K562 (cell line): ENCODE results near the gene VWA7. TPM values are rescaled to one million over a fixed set of nuclear protein-coding genes. Genes with fewer than 3 reads are reported as not detected.

Source experiments
- CBX1 ChIP-seq: sonication (generic); IDR thresholded peaks from 2 replicates; pipeline ENCODE4 v1.6.1; 2016; ENCODE audit warnings: antibody characterized with exemption, low read depth, mild to moderate bottlenecking
- CHD4 ChIP-seq: fragments of 200-600 bp; sonication (generic); IDR thresholded peaks from 3 replicates; pipeline ENCODE4 v1.6.1; 2012; ENCODE audit warnings: low read depth, mild to moderate bottlenecking, mixed read lengths, low read length, inconsistent platforms; ENCODE audit not compliant: insufficient read depth, insufficient replicate concordance, poor library complexity, severe bottlenecking
- CREM ChIP-seq: IDR thresholded peaks from 2 replicates; pipeline ENCODE4 v1.6.1; 2014; ENCODE audit warnings: antibody characterized with exemption, low read depth
- DPF2 ChIP-seq: fragments of 450-650 bp; IDR thresholded peaks from 2 replicates; pipeline ENCODE4 v1.6.1; 2016
- NR2C2 ChIP-seq, 2 experiments: fragments of 200-800 bp in 1 of 2; sonication (Bioruptor generic) in 1 of 2; sonication (generic) in 1 of 2; formaldehyde crosslinking in 1 of 2; IDR thresholded peaks; 2 replicates each; pipeline versions ENCODE4 v1.6.1 to v1.8.0; 2016 to 2022; ENCODE audit warnings: mild to moderate bottlenecking in 1 of 2, missing compliant biosample characterization in 1 of 2, missing genetic modification characterization in 1 of 2, missing genetic modification reagents in 1 of 2
- RBBP5 ChIP-seq: fragments of 200-600 bp; sonication (generic); IDR thresholded peaks from 2 replicates; pipeline ENCODE4 v1.6.1; 2012; ENCODE audit warnings: borderline replicate concordance, mild to moderate bottlenecking, low read length, control low read depth, inconsistent platforms; ENCODE audit not compliant: insufficient read depth, poor library complexity, severe bottlenecking
- RBM14 ChIP-seq: fragments of 200-400 bp; formaldehyde crosslinking; IDR thresholded peaks from 2 replicates; pipeline ENCODE4 v1.6.1; 2018; ENCODE audit warnings: low read depth, mild to moderate bottlenecking, low read length, moderate library complexity, borderline replicate concordance; ENCODE audit not compliant: insufficient read depth
- RUNX1 ChIP-seq: sonication (generic); IDR thresholded peaks from 2 replicates; pipeline ENCODE4 v1.6.1; 2016; ENCODE audit warnings: antibody characterized with exemption, low read depth
- SRSF7 ChIP-seq: fragments of 200-400 bp; formaldehyde crosslinking; optimal IDR thresholded peaks from 2 replicates; pipeline ENCODE3; 2017; ENCODE audit warnings: mild to moderate bottlenecking, low read depth, low read length
- ZHX1 ChIP-seq: fragments of 150-350 bp; conservative IDR thresholded peaks from 2 replicates; pipeline ENCODE4 v1.6.1; 2014; ENCODE audit warnings: low read length
- ZNF274 ChIP-seq: IDR thresholded peaks from 2 replicates; pipeline ENCODE4 v1.6.1; 2011; ENCODE audit warnings: low read depth, mild to moderate bottlenecking, low read length, moderate library complexity, borderline replicate concordance
- ZNF316 ChIP-seq: fragments of 450-650 bp; IDR thresholded peaks from 2 replicates; pipeline ENCODE4 v1.6.1; 2016
- ZNF318 ChIP-seq, 2 experiments: fragments of 450-650 bp; IDR thresholded peaks; 2 replicates each; pipeline ENCODE4 v1.6.1; 2016; ENCODE audit warnings: mild to moderate bottlenecking in 2 of 2, borderline replicate concordance in 1 of 2, low read depth in 1 of 2, moderate library complexity in 1 of 2
- ZNF384 ChIP-seq: IDR thresholded peaks from 2 replicates; pipeline ENCODE4 v1.6.1; 2012; ENCODE audit warnings: low read depth, low read length, improper control_type of control experiment
- ZNF511 ChIP-seq: sonication (generic); formaldehyde crosslinking; IDR thresholded peaks from 2 replicates; pipeline ENCODE4 v1.8.0; 2022; ENCODE audit warnings: mild to moderate bottlenecking, missing genetic modification reagents
- polyA plus RNA-seq, 8 experiments: library from polyadenylated mRNA; depleted of rRNA in 4 of 8; stranded (reverse) in 5 of 8; unstranded in 3 of 8; fragments of >200 nt; fragmentation: Nextera tagmentation in 2 of 8; fragmentation: Illumina TruSeq in 1 of 8; extraction: Ambion mirVana in 2 of 8; extraction: Trizol in 1 of 8; gene quantifications; 2 replicates each; pipeline versions ENCODE4 v1.2.1 to v1.2.3, GENCODE V29; 2011 to 2014; ENCODE audit warnings: inconsistent platforms in 1 of 8, missing spikeins in 1 of 8
- total RNA-seq, 7 experiments: library from RNA; depleted of rRNA in 6 of 7; stranded (reverse); fragments of >200 nt in 6 of 7; fragmentation: Illumina TruSeq in 2 of 7; extraction: Trizol in 2 of 7; gene quantifications; 2 replicates each; pipeline versions ENCODE4 v1.2.1 to v1.2.3, GENCODE V29; 2011 to 2021; ENCODE audit warnings: low replicate concordance in 1 of 7

Gene VWA7
- total and polyA plus RNA-seq, 9 of the 15 experiments (the other 6 are each of a cell fraction or from before 2014, with no cell fraction given) = 0.18 to 2.9 (median 0.95) TPM

GRCh38 chr6:31775633-31776484 lies 1.3 kb downstream of the VWA7 start (continued):
- TF ChIP-seq ZNF318 (IDR thresholded peaks at IDR 0.05; ENCODE audit: borderline replicate concordance in 1 of 2, low read depth in 1 of 2) (no peak), CHD4 (no peak), NR2C2 (CRISPR knock-in tag; IDR thresholded peaks at IDR 0.05) (no peak), NR2C2 (tag; IDR thresholded peaks at IDR 0.05) (no peak), DPF2 (no peak), RBM14 (no peak), ZNF511 (no peak), RUNX1 (no peak), ZNF384 (no peak), ZNF274 (no peak), ZHX1 (no peak), CREM (no peak), SRSF7 (no peak), RBBP5 (peak; percentile 21), CBX1 (no peak), ZNF316 (no peak)
